CD8-positive, alpha-beta memory T cell (primary cell): ENCODE results near the gene TSSC4. TPM values are rescaled to one million over a fixed set of nuclear protein-coding genes. Genes with fewer than 3 reads are reported as not detected.

ENCODE experiments used
- CTCF ChIA-PET: fragments of 350-600 bp; sonication (Branson Sonifier 250); formaldehyde crosslinking; loops from one replicate; lab custom pipeline; 2021; ENCODE audit warnings: antibody characterized with exemption; lab: Charles Lee
- POLR2A ChIA-PET: fragments of 350-600 bp; sonication (Branson Sonifier 250); formaldehyde crosslinking; loops from one replicate; lab custom pipeline; 2021; ENCODE audit warnings: antibody characterized with exemption; lab: Charles Lee
- DNase-seq, 5 donors: peaks; one replicate each; pipeline versions ENCODE4 v3.0.0 to v3.0.0-alpha.2; 2020 to 2022; ENCODE audit warnings: mixed read lengths in 1 of 5
- H3K27ac ChIP-seq: one replicate; pipeline ENCODE4 v1.7.0; 2013; ENCODE audit warnings: low read depth, mild to moderate bottlenecking, low read length, moderate library complexity
- H3K27me3 ChIP-seq: 2 replicates; pipeline ENCODE4 v1.7.0; 2013; ENCODE audit warnings: low read length, mild to moderate bottlenecking; ENCODE audit not compliant: insufficient read depth, poor library complexity, severe bottlenecking
- H3K36me3 ChIP-seq: 2 replicates; pipeline ENCODE4 v1.7.0; 2013; ENCODE audit warnings: mild to moderate bottlenecking, low read length, moderate library complexity; ENCODE audit not compliant: insufficient read depth
- H3K4me1 ChIP-seq: 2 replicates; pipeline ENCODE4 v1.7.0; 2013; ENCODE audit warnings: mild to moderate bottlenecking, low read length, moderate library complexity; ENCODE audit not compliant: insufficient read depth
- H3K4me3 ChIP-seq: 2 replicates; pipeline ENCODE4 v1.7.0; 2013; ENCODE audit warnings: mild to moderate bottlenecking, low read length
- H3K9me3 ChIP-seq: 2 replicates; pipeline ENCODE4 v1.7.0; 2013; ENCODE audit warnings: mild to moderate bottlenecking, low read length
- H3K27ac Mint-ChIP-seq, 8 donors: one replicate each; pipeline ENCODE4 v1.8.0; 2020 to 2021; ENCODE audit warnings: mixed read lengths in 8 of 8, mild to moderate bottlenecking in 6 of 8, inconsistent platforms in 3 of 8, moderate library complexity in 3 of 8
- H3K27me3 Mint-ChIP-seq, 2 donors: one replicate each; pipeline ENCODE4 v1.8.0; 2020 to 2021; ENCODE audit warnings: mixed read lengths in 2 of 2, mild to moderate bottlenecking in 1 of 2, moderate library complexity in 1 of 2
- H3K36me3 Mint-ChIP-seq, 3 donors: one replicate each; pipeline ENCODE4 v1.8.0; 2020 to 2021; ENCODE audit warnings: mixed read lengths in 3 of 3, inconsistent platforms in 1 of 3, mild to moderate bottlenecking in 1 of 3
- H3K4me1 Mint-ChIP-seq, 3 donors: one replicate each; pipeline ENCODE4 v1.8.0; 2020 to 2021; ENCODE audit warnings: mixed read lengths in 3 of 3, inconsistent platforms in 1 of 3, mild to moderate bottlenecking in 1 of 3
- H3K4me3 Mint-ChIP-seq, 7 donors: one replicate each; pipeline ENCODE4 v1.8.0; 2020 to 2021; ENCODE audit warnings: mixed read lengths in 7 of 7, mild to moderate bottlenecking in 6 of 7, moderate library complexity in 4 of 7, inconsistent platforms in 2 of 7
- H3K9me3 Mint-ChIP-seq, 5 donors: one replicate each; pipeline ENCODE4 v1.8.0; 2020 to 2022; ENCODE audit warnings: mixed read lengths in 5 of 5, mild to moderate bottlenecking in 3 of 5, moderate library complexity in 2 of 5, inconsistent platforms in 1 of 5
- polyA plus RNA-seq: library from polyadenylated mRNA; unstranded; fragments of 300-500 nt; fragmentation: Illumina TruSeq; gene quantifications from one replicate; pipeline ENCODE4 v1.2.3, GENCODE V29; 2021
- total RNA-seq, 2 experiments: library from RNA; stranded (reverse); gene quantifications; one replicate each; pipeline ENCODE4 v1.2.3, GENCODE V29; 2021

The TSSC4 gene
- total and polyA plus RNA-seq, 3 experiments from 2014 or later, result 79.6 to 85.6 (median 84.1) TPM

DNA sequence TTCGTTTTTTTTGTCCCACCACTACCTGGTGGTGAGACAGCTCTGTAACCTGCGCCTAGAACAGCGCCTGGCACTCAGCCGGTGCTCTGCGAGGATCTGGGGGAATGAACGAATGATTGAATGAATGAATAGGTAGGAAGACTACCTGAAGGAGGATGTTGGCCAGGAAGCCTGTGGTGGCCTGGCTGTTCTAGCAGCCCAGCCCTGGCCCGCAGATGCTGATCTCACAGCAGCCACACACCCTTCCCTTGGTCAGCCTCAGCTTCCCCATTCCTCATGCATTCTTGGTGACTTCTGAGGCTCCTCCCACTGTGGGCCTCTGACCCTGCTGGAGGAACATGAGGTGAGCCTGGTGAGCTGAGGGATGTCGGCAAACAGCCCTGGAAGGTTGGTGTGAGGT, 40.1 kb downstream of the TSSC4 start:
- peak overlapping the region in 1 of 7 donors; percentile 63 for H3K4me3 Mint-ChIP-seq
- H3K36me3 Mint-ChIP-seq, result no peaks in the 10 kb centered on the region
- H3K4me1 Mint-ChIP-seq, result peaks cover 17 to 25% (median 22%) of the 10 kb centered on the region in 3 donors
- no peaks in the 10 kb centered on the region for H3K9me3 ChIP-seq
- no peak overlapping the region for H3K27ac Mint-ChIP-seq
- peaks cover 24% of the 10 kb centered on the region for H3K4me1 ChIP-seq
- no peaks in the 10 kb centered on the region for H3K9me3 Mint-ChIP-seq
- no peaks in the 10 kb centered on the region for H3K27me3 ChIP-seq
- CTCF ChIA-PET, result interaction anchor here (1.1 to 2.2 kb wide), 2 partner anchors 91 to 93 kb away, joined by 3 to 10 read pairs; no protein-coding TSS in a partner anchor
- H3K27ac ChIP-seq, result no peak overlapping the region
- peak in 1 of 5 donors; percentile 30 for DNase-seq
- H3K36me3 ChIP-seq, result no peaks in the 10 kb centered on the region
- POLR2A ChIA-PET, result no interaction called here
- H3K27me3 Mint-ChIP-seq, result peaks cover 10 to 11% of the 10 kb centered on the region in 2 donors
- H3K4me3 ChIP-seq, result no peak overlapping the region

DNA sequence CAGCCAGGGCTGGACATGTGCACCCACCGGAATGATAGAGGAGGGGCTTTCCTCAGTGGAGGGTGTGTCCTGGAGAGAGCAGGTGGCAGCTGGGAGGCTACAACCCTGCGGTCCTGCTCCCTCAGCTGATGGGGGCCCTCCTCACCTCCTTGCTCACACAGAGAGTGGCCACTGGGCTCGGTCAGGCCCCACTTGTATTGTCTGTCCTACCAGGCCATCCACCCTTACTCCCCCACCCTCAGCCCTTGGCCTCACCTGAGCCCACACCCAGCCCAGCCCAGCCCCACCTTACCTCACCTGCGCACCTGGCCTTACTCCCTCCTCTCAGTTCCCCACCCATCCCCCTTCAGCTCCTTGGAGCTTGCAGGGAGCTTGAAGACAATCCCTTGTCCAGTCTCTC, 40.6 kb downstream of the TSSC4 start:
- H3K27ac Mint-ChIP-seq, result peak overlapping the region in 1 of 8 donors; percentile 43
- Histone ChIP-seq H3K4me1 (peaks cover 29% of the 10 kb centered on the region), H3K9me3 (no peaks in the 10 kb centered on the region), H3K27ac (no peak overlapping the region), H3K36me3 (no peaks in the 10 kb centered on the region), H3K27me3 (no peaks in the 10 kb centered on the region), H3K4me3 (no peak overlapping the region)
- no peaks in the 10 kb centered on the region for H3K9me3 Mint-ChIP-seq
- peak in 1 of 5 donors; percentile 29 for DNase-seq
- ChIA-PET CTCF (interaction anchor here (1.1 to 2.2 kb wide), 2 partner anchors 90 to 92 kb away, joined by 3 to 10 read pairs; no protein-coding TSS in a partner anchor), POLR2A (no interaction called here)
- H3K4me3 Mint-ChIP-seq, result no peak overlapping the region
- peaks cover 19 to 28% (median 22%) of the 10 kb centered on the region in 3 donors for H3K4me1 Mint-ChIP-seq
- peaks cover 10 to 11% of the 10 kb centered on the region in 2 donors for H3K27me3 Mint-ChIP-seq
- H3K36me3 Mint-ChIP-seq, result no peaks in the 10 kb centered on the region

DNA sequence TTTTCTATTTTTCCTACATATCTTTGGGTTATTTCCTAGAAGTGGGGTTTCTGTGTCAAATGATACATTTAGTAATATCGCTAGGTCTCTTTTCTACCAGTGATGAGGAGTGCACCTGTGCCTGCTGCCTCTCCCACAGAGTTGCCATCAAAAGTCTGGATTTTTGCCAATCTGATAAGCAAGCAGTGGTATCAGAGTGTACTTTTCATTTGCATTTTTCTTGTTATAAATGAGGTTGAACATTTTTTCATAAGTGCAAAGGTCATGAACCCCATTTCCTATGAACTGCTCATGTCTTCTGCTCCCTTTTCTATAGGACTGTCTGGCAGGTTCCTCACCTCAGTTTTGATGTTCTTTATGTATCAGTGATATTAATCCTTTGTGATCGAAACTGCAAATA, 42.0 kb downstream of the TSSC4 start:
- Histone ChIP-seq H3K9me3 (no peaks in the 10 kb centered on the region), H3K27me3 (no peaks in the 10 kb centered on the region), H3K27ac (no peak overlapping the region), H3K4me1 (peaks cover 43% of the 10 kb centered on the region), H3K36me3 (no peaks in the 10 kb centered on the region), H3K4me3 (no peak overlapping the region)
- Mint-ChIP-seq H3K4me1 (peaks cover 28 to 42% (median 32%) of the 10 kb centered on the region in 3 donors), H3K36me3 (no peaks in the 10 kb centered on the region), H3K9me3 (no peaks in the 10 kb centered on the region), H3K27me3 (peaks cover 8 to 11% of the 10 kb centered on the region in 2 donors), H3K4me3 (peak overlapping the region in 1 of 7 donors; percentile 34), H3K27ac (peak overlapping the region in 4 of 8 donors; percentile 36 to 77 (median 44))
- ChIA-PET CTCF (interaction anchor here (1.0 to 2.3 kb wide), 3 partner anchors 19 to 90 kb away, joined by 3 to 10 read pairs (median 9); no protein-coding TSS in a partner anchor), POLR2A (no interaction called here)
- DNase-seq, result peak in 3 of 5 donors; percentile 43 to 67 (median 56)

DNA sequence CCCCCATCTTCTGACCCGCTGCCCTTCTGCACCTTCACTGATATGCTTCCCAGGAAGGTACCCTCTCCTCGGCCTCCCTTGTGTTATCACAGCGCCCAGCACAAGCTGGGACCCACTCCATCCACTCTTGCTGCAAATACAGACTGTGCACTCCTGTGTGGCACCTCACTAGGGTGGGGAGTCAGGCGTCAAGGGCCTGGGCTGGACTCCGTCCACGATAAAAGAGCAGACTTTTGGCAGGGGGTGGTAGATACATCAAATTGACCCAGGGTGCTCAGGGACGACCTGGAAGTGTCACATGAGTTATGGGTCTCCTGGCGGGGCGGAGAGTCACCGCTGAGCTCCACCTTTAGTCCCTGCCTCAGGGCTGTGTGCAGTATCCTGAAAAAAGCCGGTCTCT, 42.9 kb downstream of the TSSC4 start:
- Histone ChIP-seq H3K36me3 (no peaks in the 10 kb centered on the region), H3K4me3 (no peak overlapping the region), H3K27me3 (no peaks in the 10 kb centered on the region), H3K9me3 (no peaks in the 10 kb centered on the region), H3K4me1 (peaks cover 51% of the 10 kb centered on the region), H3K27ac (no peak overlapping the region)
- POLR2A ChIA-PET, result no interaction called here
- Mint-ChIP-seq H3K4me3 (peak overlapping the region; percentile 30 to 87 (median 49)), H3K4me1 (peaks cover 29 to 46% (median 33%) of the 10 kb centered on the region in 3 donors), H3K36me3 (no peaks in the 10 kb centered on the region), H3K27ac (peak overlapping the region in 3 of 8 donors; percentile 9 to 89 (median 47)), H3K27me3 (peaks cover 6 to 7% of the 10 kb centered on the region in 2 donors), H3K9me3 (no peaks in the 10 kb centered on the region)
- CTCF ChIA-PET, result interaction anchor here (2.3 kb wide), 1 partner anchor 89 kb away, joined by 9 read pairs; no protein-coding TSS in a partner anchor
- peak in 1 of 5 donors; percentile 36 for DNase-seq

DNA sequence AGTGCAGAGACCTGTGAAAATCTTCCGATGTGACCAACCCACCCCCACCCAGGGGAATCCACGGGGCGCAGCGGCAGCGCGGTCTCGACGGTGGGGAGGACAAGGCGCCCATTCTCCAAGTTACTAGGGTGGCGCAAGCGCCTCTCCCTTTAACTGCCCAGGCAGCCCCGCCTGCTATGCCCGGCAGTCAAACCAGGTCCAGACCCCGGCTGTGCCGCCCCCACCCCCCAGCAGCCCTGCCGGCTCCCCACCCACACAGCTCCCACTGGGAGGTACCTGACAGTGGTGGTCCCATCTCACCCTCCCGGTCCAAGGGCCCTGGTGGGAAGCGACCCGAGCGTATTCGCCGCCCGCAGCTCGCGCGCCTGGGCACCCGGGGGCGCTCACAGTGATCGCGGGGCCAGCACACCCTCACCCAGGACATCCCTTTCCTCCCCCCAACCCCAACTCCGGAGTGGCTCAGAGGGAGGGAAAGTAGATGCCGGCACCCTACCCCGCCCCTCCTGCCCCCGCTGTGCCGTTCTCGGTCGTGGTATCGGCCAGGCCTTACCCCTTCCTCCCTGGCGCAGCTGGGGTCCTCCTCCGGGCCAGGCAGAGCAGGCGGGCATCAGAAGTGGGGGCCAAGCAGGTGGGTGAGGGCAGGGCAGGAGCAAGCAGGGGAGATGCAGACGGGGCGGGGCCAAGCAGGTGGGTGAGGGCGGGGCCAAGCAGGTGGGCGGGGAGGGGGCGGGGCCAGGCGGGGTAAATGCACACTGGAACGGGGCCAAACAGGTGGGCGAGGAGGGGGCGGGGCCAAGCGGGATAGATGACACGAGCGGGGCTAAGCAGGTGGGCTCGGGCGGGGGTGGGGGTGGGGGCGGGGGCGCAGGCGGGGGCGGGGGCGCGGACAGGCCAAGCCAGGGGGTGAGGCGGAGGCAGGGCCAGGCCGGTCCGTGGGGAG, 43.6 kb downstream of the TSSC4 start, which contains the start of gene TRPM5:
TSS of gene TRPM5 (minus strand) at position 634 of the 940 bp plus-strand sequence. CDS start 21,478 bp downstream, outside the sequence.
- CTCF ChIA-PET, result interaction anchor here (2.3 kb wide), 1 partner anchor 88 kb away, joined by 9 read pairs; no protein-coding TSS in a partner anchor

DNA sequence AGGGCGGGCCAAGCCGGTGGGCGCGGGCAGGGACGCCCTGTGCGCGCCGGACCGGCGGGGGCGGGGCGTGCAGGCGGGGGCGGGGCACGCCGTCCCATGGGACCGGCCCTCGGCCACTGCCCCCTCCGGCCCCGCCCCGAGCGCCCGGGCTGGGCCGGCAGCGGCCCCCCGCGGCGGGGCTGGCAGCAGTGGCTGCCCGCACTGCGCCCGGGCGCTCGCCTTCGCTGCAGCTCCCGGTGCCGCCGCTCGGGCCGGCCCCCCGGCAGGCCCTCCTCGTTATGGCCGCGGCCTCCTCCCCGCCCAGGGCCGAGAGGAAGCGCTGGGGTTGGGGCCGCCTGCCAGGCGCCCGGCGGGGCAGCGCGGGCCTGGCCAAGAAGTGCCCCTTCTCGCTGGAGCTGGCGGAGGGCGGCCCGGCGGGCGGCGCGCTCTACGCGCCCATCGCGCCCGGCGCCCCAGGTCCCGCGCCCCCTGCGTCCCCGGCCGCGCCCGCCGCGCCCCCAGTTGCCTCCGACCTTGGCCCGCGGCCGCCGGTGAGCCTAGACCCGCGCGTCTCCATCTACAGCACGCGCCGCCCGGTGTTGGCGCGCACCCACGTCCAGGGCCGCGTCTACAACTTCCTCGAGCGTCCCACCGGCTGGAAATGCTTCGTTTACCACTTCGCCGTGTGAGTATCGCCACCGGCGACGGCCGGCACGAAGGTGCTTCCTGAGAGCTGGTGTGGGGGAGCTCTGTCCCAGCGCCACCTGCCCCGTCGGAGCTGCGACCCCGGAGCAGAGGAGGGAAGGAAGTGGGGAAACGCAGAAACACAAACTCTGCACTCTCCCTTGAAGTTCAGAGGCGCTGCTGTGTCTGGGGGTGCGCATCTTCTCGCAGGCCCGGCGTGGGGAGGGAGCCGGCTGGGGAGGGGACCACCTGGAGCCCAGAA, 44.5 kb downstream of the TSSC4 start, which contains the start of gene KCNQ1:
TSS of gene KCNQ1 (plus strand) at position 188 of the 925 bp plus-strand sequence. CDS start at position 279, 91 bp downstream.
- ChIA-PET CTCF (interaction anchor here (1.0 to 2.3 kb wide), 5 partner anchors 17 to 87 kb away, joined by 3 to 9 read pairs (median 4); no protein-coding TSS in a partner anchor), POLR2A (no interaction called here)
- H3K27me3 Mint-ChIP-seq, result peaks cover 5 to 7% of the 10 kb centered on the region in 2 donors
- Histone ChIP-seq H3K4me3 (peak within 1 kb of the TSS; percentile 25), H3K36me3 (no peaks in the 10 kb centered on the region), H3K4me1 (peaks cover 56% of the 10 kb centered on the region), H3K27ac (no peak within 1 kb of the TSS), H3K9me3 (no peaks in the 10 kb centered on the region), H3K27me3 (no peaks in the 10 kb centered on the region)
- peak within 1 kb of the TSS in 3 of 8 donors; percentile 52 to 72 (median 56) for H3K27ac Mint-ChIP-seq
- H3K4me1 Mint-ChIP-seq, result peaks cover 31 to 46% (median 33%) of the 10 kb centered on the region in 3 donors
- peak within 1 kb of the TSS; percentile 84 to 93 (median 87) for H3K4me3 Mint-ChIP-seq
- no peaks in the 10 kb centered on the region for H3K36me3 Mint-ChIP-seq
- DNase-seq, result peak; percentile 28 to 57 (median 44)
- no peaks in the 10 kb centered on the region for H3K9me3 Mint-ChIP-seq

More for the DNA sequence above, 43.6 kb downstream of the TSSC4 start, which contains the start of gene TRPM5:
- H3K9me3 ChIP-seq, result no peaks in the 10 kb centered on the region
- no peaks in the 10 kb centered on the region for H3K27me3 ChIP-seq
- Mint-ChIP-seq H3K27me3 (peaks cover 6 to 7% of the 10 kb centered on the region in 2 donors), H3K9me3 (no peaks in the 10 kb centered on the region), H3K4me3 (peak within 1 kb of the TSS; percentile 84 to 93 (median 87)), H3K27ac (peak within 1 kb of the TSS in 4 of 8 donors; percentile 52 to 89 (median 64)), H3K4me1 (peaks cover 31 to 46% (median 33%) of the 10 kb centered on the region in 3 donors), H3K36me3 (no peaks in the 10 kb centered on the region)
- H3K4me3 ChIP-seq, result peak within 1 kb of the TSS; percentile 25
- POLR2A ChIA-PET, result no interaction called here
- DNase-seq, result peak; percentile 46 to 78 (median 58)
- no peaks in the 10 kb centered on the region for H3K36me3 ChIP-seq
- H3K27ac ChIP-seq, result no peak within 1 kb of the TSS
- peaks cover 56% of the 10 kb centered on the region for H3K4me1 ChIP-seq
